ENCODE data around the gene COBLL1. TPM values are rescaled to one million over a fixed set of nuclear protein-coding genes. Genes with fewer than 3 reads are reported as not detected.

The COBLL1 gene
- total RNA-seq, 1 experiment from 2014 or later: 47.0 TPM

DNA sequence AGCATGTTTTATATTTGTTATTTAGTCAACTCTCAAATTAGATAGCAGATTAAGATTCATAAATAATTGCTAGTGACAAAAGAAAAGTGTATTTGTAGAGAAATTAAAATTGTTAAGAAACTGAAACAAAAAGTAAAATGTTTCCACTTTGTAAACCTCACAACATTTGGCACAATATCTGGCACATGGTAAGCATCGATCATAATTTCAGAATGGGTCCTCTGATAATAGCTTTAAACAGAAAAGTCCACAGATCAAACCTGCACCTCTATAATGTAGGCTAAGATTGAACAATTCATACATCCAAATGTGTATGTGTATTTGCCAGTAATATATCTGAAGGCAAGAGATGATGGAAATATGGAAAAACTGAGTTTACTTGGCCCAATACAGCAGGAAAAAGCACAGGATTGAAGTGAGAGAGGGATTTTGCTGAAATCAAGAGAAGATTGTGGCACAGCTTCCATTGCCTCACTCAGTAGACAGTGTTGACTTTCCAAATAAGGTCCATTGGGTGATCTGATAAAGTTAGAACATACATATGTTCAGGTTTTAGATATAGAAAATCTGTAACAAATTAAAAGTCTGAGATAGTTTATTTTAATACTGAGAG is 39.4 kb downstream of the COBLL1 start:
- ChIA-PET POLR2A (interaction anchor here (0.5 to 1.3 kb wide), 4 partner anchors 9 to 1132 kb away, joined by 3 to 5 read pairs (median 4); no protein-coding TSS in a partner anchor), CTCF (interaction anchor here (1.1 kb wide), 1 partner anchor 40 kb away, joined by 3 read pairs; no protein-coding TSS in a partner anchor)

DNA sequence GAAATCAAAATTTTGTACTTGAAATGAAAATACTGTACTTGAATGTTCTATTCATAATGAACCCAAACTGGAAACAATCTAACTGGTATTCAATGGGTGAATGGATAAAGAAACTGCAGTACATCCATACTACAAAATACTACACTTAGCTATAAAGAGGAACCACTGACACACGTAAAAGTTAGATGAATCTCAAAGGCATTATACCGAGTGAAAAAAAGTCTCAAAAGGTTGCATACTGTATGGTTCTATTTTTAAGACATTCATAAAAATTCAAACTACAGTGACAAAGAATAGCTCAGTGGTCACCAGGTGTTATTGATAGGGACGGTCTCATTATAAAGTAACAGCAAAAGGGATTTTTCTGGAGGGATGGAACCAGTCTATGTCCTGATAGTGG is 41.1 kb downstream of the COBLL1 start:
- DNase-seq (ENCODE audit: unreplicated experiment): no peak
- no peaks in the 10 kb centered on the region for H3K4me1 Mint-ChIP-seq (ENCODE audit: insufficient read depth, unreplicated experiment)
- no peaks in the 10 kb centered on the region for H3K36me3 Mint-ChIP-seq (ENCODE audit: insufficient read depth, unreplicated experiment)
- no peaks in the 10 kb centered on the region for H3K27me3 Mint-ChIP-seq (ENCODE audit: insufficient read depth, unreplicated experiment)
- no peak overlapping the region for H3K27ac Mint-ChIP-seq (ENCODE audit: low read depth, unreplicated experiment)
- BruUV-seq (replicated peaks): no TSS peak
- no peak overlapping the region for H3K4me3 Mint-ChIP-seq (ENCODE audit: unreplicated experiment)
- H3K9me3 Mint-ChIP-seq (ENCODE audit: unreplicated experiment): no peaks in the 10 kb centered on the region
- CTCF ChIA-PET: interaction anchor here (1.1 kb wide), 1 partner anchor 116 kb away, joined by 4 read pairs; no protein-coding TSS in a partner anchor
- POLR2A ChIA-PET: interaction anchor here (0.5 kb wide), 1 partner anchor 15 kb away, joined by 4 read pairs; no protein-coding TSS in a partner anchor
- intact Hi-C loops (cut with micrococcal nuclease): no loop called here
- TF ChIP-seq, protein P1, sequence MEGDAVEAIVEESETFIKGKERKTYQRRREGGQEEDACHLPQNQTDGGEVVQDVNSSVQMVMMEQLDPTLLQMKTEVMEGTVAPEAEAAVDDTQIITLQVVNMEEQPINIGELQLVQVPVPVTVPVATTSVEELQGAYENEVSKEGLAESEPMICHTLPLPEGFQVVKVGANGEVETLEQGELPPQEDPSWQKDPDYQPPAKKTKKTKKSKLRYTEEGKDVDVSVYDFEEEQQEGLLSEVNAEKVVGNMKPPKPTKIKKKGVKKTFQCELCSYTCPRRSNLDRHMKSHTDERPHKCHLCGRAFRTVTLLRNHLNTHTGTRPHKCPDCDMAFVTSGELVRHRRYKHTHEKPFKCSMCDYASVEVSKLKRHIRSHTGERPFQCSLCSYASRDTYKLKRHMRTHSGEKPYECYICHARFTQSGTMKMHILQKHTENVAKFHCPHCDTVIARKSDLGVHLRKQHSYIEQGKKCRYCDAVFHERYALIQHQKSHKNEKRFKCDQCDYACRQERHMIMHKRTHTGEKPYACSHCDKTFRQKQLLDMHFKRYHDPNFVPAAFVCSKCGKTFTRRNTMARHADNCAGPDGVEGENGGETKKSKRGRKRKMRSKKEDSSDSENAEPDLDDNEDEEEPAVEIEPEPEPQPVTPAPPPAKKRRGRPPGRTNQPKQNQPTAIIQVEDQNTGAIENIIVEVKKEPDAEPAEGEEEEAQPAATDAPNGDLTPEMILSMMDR (IDR thresholded peaks at IDR 0.05; ENCODE audit: unreplicated experiment): no peak

More for the DNA sequence above, 39.4 kb downstream of the COBLL1 start:
- Mint-ChIP-seq H3K36me3 (ENCODE audit: insufficient read depth, unreplicated experiment) (no peaks in the 10 kb centered on the region), H3K9me3 (ENCODE audit: unreplicated experiment) (no peaks in the 10 kb centered on the region), H3K4me1 (ENCODE audit: insufficient read depth, unreplicated experiment) (no peaks in the 10 kb centered on the region), H3K27ac (ENCODE audit: low read depth, unreplicated experiment) (no peak overlapping the region), H3K4me3 (ENCODE audit: unreplicated experiment) (no peak overlapping the region), H3K27me3 (ENCODE audit: insufficient read depth, unreplicated experiment) (no peaks in the 10 kb centered on the region)
- TF ChIP-seq, protein P1 (IDR thresholded peaks at IDR 0.05; ENCODE audit: unreplicated experiment): no peak
- BruUV-seq (replicated peaks): no TSS peak
- no peak for DNase-seq (ENCODE audit: unreplicated experiment)
- intact Hi-C loops (cut with micrococcal nuclease): no loop called here

DNA sequence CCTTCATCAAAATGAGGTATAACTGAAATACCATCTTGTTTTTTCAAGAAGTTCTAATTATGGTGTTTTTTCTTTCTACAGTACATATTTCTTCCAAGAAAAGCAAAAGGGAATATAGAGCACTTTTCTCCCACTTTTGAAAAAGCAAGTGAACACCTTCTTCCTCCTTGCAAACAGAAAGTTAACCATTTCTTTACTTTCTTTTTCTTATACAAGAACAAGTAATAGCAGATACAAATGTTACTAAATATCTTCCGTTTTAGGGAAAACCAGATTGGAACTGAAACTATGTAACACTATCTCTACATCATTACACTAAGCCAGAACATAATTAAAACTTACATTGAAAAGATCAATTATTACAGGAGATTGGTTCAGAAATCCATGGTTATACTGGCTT is 44.0 kb downstream of the COBLL1 start:
- Mint-ChIP-seq H3K9me3 (ENCODE audit: unreplicated experiment) (no peaks in the 10 kb centered on the region), H3K27me3 (ENCODE audit: insufficient read depth, unreplicated experiment) (no peaks in the 10 kb centered on the region), H3K36me3 (ENCODE audit: insufficient read depth, unreplicated experiment) (no peaks in the 10 kb centered on the region), H3K4me3 (ENCODE audit: unreplicated experiment) (no peak overlapping the region), H3K27ac (ENCODE audit: low read depth, unreplicated experiment) (no peak overlapping the region), H3K4me1 (ENCODE audit: insufficient read depth, unreplicated experiment) (peaks cover 17% of the 10 kb centered on the region)
- BruUV-seq (replicated peaks): no TSS peak
- intact Hi-C loops (cut with micrococcal nuclease): no loop called here
- no peak for DNase-seq (ENCODE audit: unreplicated experiment)
- CTCF ChIA-PET: interaction anchor here (0.6 to 2.1 kb wide), 6 partner anchors 9 to 116 kb away, joined by 3 to 11 read pairs (median 6); partner anchors contain the start of gene COBLL1
- POLR2A ChIA-PET: interaction anchor here (0.6 to 1.2 kb wide), 5 partner anchors 8 to 122 kb away, joined by 3 to 5 read pairs (median 3); partner anchors contain the start of gene COBLL1
- TF ChIP-seq, protein P1 (IDR thresholded peaks at IDR 0.05; ENCODE audit: unreplicated experiment): no peak

DNA sequence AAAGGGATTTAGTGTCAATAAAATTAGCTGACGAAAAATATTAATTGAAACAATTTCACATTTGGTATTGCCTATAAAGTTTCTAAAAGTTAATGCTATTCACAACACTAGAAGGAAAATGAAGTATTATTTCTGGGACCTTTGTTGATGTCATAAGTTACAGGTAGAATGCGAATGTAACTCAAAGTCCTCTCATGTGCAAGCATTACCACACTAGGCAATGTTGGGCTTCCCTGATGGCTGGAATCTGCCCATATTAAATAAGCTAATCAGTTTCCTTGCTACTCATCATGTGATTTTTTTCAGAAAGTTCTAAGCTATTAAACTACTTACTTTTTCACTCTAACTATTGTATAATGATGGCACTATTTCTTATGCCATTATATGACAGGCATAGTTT is 44.6 kb downstream of the COBLL1 start:
- TF ChIP-seq, protein P1 (IDR thresholded peaks at IDR 0.05; ENCODE audit: unreplicated experiment): no peak
- Mint-ChIP-seq H3K9me3 (ENCODE audit: unreplicated experiment) (no peaks in the 10 kb centered on the region), H3K36me3 (ENCODE audit: insufficient read depth, unreplicated experiment) (no peaks in the 10 kb centered on the region), H3K27ac (ENCODE audit: low read depth, unreplicated experiment) (no peak overlapping the region), H3K4me3 (ENCODE audit: unreplicated experiment) (no peak overlapping the region), H3K4me1 (ENCODE audit: insufficient read depth, unreplicated experiment) (peaks cover 22% of the 10 kb centered on the region), H3K27me3 (ENCODE audit: insufficient read depth, unreplicated experiment) (no peaks in the 10 kb centered on the region)
- ChIA-PET CTCF (interaction anchor here (0.6 to 2.1 kb wide), 7 partner anchors 9 to 219 kb away, joined by 3 to 11 read pairs (median 5); partner anchors contain the start of gene COBLL1), POLR2A (interaction anchor here (0.6 to 0.9 kb wide), 4 partner anchors 10 to 113 kb away, joined by 3 read pairs; partner anchors contain the start of gene COBLL1)
- intact Hi-C loops (cut with micrococcal nuclease): no loop called here
- no peak for DNase-seq (ENCODE audit: unreplicated experiment)
- no TSS peak for BruUV-seq (replicated peaks)

Measured in MCF 10A (cell line).